PFSK-1 (cell line): ENCODE results near the gene FOXK2.

Experiments used
- FOXP2 ChIP-seq: optimal IDR thresholded peaks from 2 replicates; pipeline ENCODE3; 2011; ENCODE audit warnings: borderline replicate concordance, control low read depth, inconsistent platforms; ENCODE audit not compliant: insufficient read depth; ENCODE audit errors: extremely low read length, extremely low read depth
- POLR2AphosphoS5 ChIP-seq: IDR thresholded peaks from 2 replicates; pipeline ENCODE4 v1.6.1; 2012; ENCODE audit warnings: low read depth, mild to moderate bottlenecking, control low read depth, low read length, moderate library complexity
- REST ChIP-seq, 2 experiments: IDR thresholded peaks; 2 replicates each; pipeline versions ENCODE4 v1.6.1 to v1.8.0; 2011 to 2012; ENCODE audit warnings: low read depth in 2 of 2, low read length in 2 of 2, control low read depth in 1 of 2, inconsistent platforms in 1 of 2, mild to moderate bottlenecking in 1 of 2, moderate library complexity in 1 of 2; ENCODE audit not compliant: insufficient read depth in 1 of 2
- SIN3A ChIP-seq: IDR thresholded peaks from 2 replicates; pipeline ENCODE4 v1.6.1; 2012; ENCODE audit warnings: mild to moderate bottlenecking, low read length, moderate library complexity, borderline replicate concordance; ENCODE audit not compliant: insufficient read depth
- TAF1 ChIP-seq: IDR thresholded peaks from 2 replicates; pipeline ENCODE4 v1.6.1; 2012; ENCODE audit warnings: low read length, control low read depth, borderline replicate concordance; ENCODE audit not compliant: insufficient read depth

FOXK2 gene

GRCh38 chr17:82644148-82644547 lies 124.6 kb downstream of the FOXK2 start:
- TF ChIP-seq FOXP2 (no peak), REST (IDR thresholded peaks at IDR 0.05; ENCODE audit: insufficient read depth in 1 of 2, low read depth in 2 of 2, low read length in 2 of 2) (no peak), POLR2AphosphoS5 (no peak), TAF1 (no peak), SIN3A (no peak)

GRCh38 chr17:82645516-82645915 lies 126.0 kb downstream of the FOXK2 start:
- no peak for TF ChIP-seq REST (IDR thresholded peaks at IDR 0.05; ENCODE audit: insufficient read depth in 1 of 2, low read depth in 2 of 2, low read length in 2 of 2)
- no peak for TF ChIP-seq SIN3A
- TF ChIP-seq TAF1 = no peak
- TF ChIP-seq POLR2AphosphoS5 = no peak
- TF ChIP-seq FOXP2 = no peak

GRCh38 chr17:82647593-82648164 lies 128.1 kb downstream of the FOXK2 start:
- TF ChIP-seq REST (IDR thresholded peaks at IDR 0.05; ENCODE audit: insufficient read depth in 1 of 2, low read depth in 2 of 2, low read length in 2 of 2) = no peak
- peak; percentile 82; the same call in 1 of the 2 replicates for TF ChIP-seq SIN3A
- TF ChIP-seq POLR2AphosphoS5 = no peak

GRCh38 chr17:82648165-82648668 lies 128.7 kb downstream of the FOXK2 start, which contains the start of gene WDR45B:
TSS of gene WDR45B (minus strand) at chr17:82648444. CDS start at chr17:82648340, 104 bp downstream.
- TF ChIP-seq REST (IDR thresholded peaks at IDR 0.05; ENCODE audit: insufficient read depth in 1 of 2, low read depth in 2 of 2, low read length in 2 of 2) = peak in 1 of 2 experiments; percentile 50; a peak in 1 of 4 replicates
- TF ChIP-seq TAF1 = peak; percentile 85; the same call in 1 of the 2 replicates
- peak; percentile 82; the same call in 1 of the 2 replicates for TF ChIP-seq SIN3A
- peak; percentile 74 for TF ChIP-seq POLR2AphosphoS5
- TF ChIP-seq FOXP2 = peak; percentile 99
